GM12801 (cell line): ENCODE results near the gene SCYGR3.

ENCODE experiments used
- CTCF ChIP-seq: IDR thresholded peaks from one replicate; pipeline ENCODE4 v1.5.1; 2011; ENCODE audit warnings: control low read depth; ENCODE audit not compliant: insufficient read length; ENCODE audit errors: extremely low read depth

Gene SCYGR3

GRCh38 chr2:227614740-227615139 is at the start of gene SCYGR3:
Gene SCYGR3 (minus strand): TSS chr2:227614840. CDS start chr2:227614840, 0 bp downstream.
- no peak for TF ChIP-seq CTCF

- no peak for TF ChIP-seq CTCF
Measured at GRCh38 chr2:227661827-227662226, 47.2 kb upstream of the SCYGR3 start.

GRCh38 chr2:227661025-227661649 is 46.5 kb upstream of the SCYGR3 start:
- TF ChIP-seq CTCF: no peak

GRCh38 chr2:227657199-227657845 is 42.7 kb upstream of the SCYGR3 start:
- no peak for TF ChIP-seq CTCF

GRCh38 chr2:227655454-227655853 is 40.8 kb upstream of the SCYGR3 start:
- TF ChIP-seq CTCF: no peak

GRCh38 chr2:227654426-227654825 is 39.8 kb upstream of the SCYGR3 start:
- TF ChIP-seq CTCF: no peak

- TF ChIP-seq CTCF: no peak
Measured at GRCh38 chr2:227653419-227653818, 38.8 kb upstream of the SCYGR3 start.
